SK-N-SH (cell line): Measurements from ENCODE around the gene P2RX4. TPM values are rescaled to one million over a fixed set of nuclear protein-coding genes. Genes with fewer than 3 reads are reported as not detected.

Source experiments
- CTCF ChIA-PET: fragments of 300-600, 350-600 bp; formaldehyde crosslinking; extraction: SDS; loops from one replicate; lab custom pipeline; 2021; lab: Yijun Ruan, JAX
- POLR2A ChIA-PET: fragments of 350-600 bp; sonication (Branson Sonifier 250); formaldehyde crosslinking; extraction: SDS; loops from one replicate; lab custom pipeline; 2020; ENCODE audit warnings: antibody characterized with exemption, inconsistent platforms; lab: Yijun Ruan, JAX
- DNase-seq: peaks from one replicate; pipeline ENCODE4 v3.0.0; 2012
- H2AFZ ChIP-seq: fragments of 200-600 bp; sonication (generic); 2 replicates; pipeline ENCODE4 v1.8.1; 2016; ENCODE audit warnings: antibody characterized with exemption, mild to moderate bottlenecking, low read depth
- H3F3A ChIP-seq: fragments of 200-600 bp; sonication (generic); replicated peaks from 2 replicates; pipeline ENCODE3; 2016; ENCODE audit warnings: antibody characterized with exemption, mild to moderate bottlenecking; ENCODE audit not compliant: insufficient read depth
- H3K27ac ChIP-seq, 2 experiments: fragments of 200-500 bp in 1 of 2; fragments of 200-600 bp in 1 of 2; sonication (Bioruptor generic) in 1 of 2; sonication (generic), shearing (Covaris generic) in 1 of 2; 2 replicates each; pipeline versions ENCODE4 v1.5.1 to v1.6.1; 2014 to 2016; ENCODE audit warnings: low read depth in 2 of 2, inconsistent platforms in 1 of 2, low read length in 1 of 2, mild to moderate bottlenecking in 1 of 2, mixed read lengths in 1 of 2
- H3K27me3 ChIP-seq: fragments of 200-600 bp; sonication (generic), shearing (Covaris generic); 2 replicates; pipeline ENCODE4 v1.6.1; 2016; ENCODE audit warnings: mixed run types; ENCODE audit not compliant: insufficient read depth
- H3K36me3 ChIP-seq, 2 experiments: fragments of 200-500 bp in 1 of 2; fragments of 200-600 bp in 1 of 2; sonication (Bioruptor generic) in 1 of 2; sonication (generic) in 1 of 2; replicated peaks in 1 of 2; 2 replicates each; pipeline versions ENCODE3 to v1.5.1; 2014 to 2016; ENCODE audit warnings: low read length in 1 of 2, mild to moderate bottlenecking in 1 of 2; ENCODE audit not compliant: insufficient read depth in 2 of 2, control insufficient read depth in 1 of 2
- H3K4me1 ChIP-seq, 2 experiments: fragments of 200-500 bp in 1 of 2; fragments of 200-600 bp in 1 of 2; sonication (Bioruptor generic) in 1 of 2; sonication (generic), shearing (Covaris generic) in 1 of 2; 2 replicates each; pipeline versions ENCODE4 v1.5.1 to v1.6.1; 2014 to 2016; ENCODE audit warnings: low read depth in 1 of 2, low read length in 1 of 2, mixed run types in 1 of 2; ENCODE audit not compliant: insufficient read depth in 2 of 2, control insufficient read depth in 1 of 2
- H3K4me2 ChIP-seq: fragments of 200-600 bp; sonication (generic), shearing (Covaris generic); 2 replicates; pipeline ENCODE4 v1.6.1; 2017; ENCODE audit warnings: mixed run types
- H3K4me3 ChIP-seq, 2 experiments: fragments of 200-500 bp in 1 of 2; fragments of 200-600 bp in 1 of 2; sonication (Bioruptor generic) in 1 of 2; sonication (generic), shearing (Covaris generic) in 1 of 2; 2 replicates each; pipeline versions ENCODE4 v1.5.1 to v1.8.1; 2014 to 2016; ENCODE audit warnings: low read depth in 2 of 2, inconsistent platforms in 1 of 2, low read length in 1 of 2, mild to moderate bottlenecking in 1 of 2, mixed read lengths in 1 of 2, moderate library complexity in 1 of 2
- H3K79me2 ChIP-seq: fragments of 200-600 bp; sonication (generic); 2 replicates; pipeline ENCODE4 v1.8.1; 2017; ENCODE audit warnings: mild to moderate bottlenecking; ENCODE audit not compliant: insufficient read depth
- H3K9ac ChIP-seq: fragments of 200-600 bp; sonication (generic); 2 replicates; pipeline ENCODE4 v1.6.1; 2017; ENCODE audit warnings: mixed run types
- H3K9me2 ChIP-seq: fragments of 200-600 bp; sonication (generic); 2 replicates; pipeline ENCODE4 v1.6.1; 2017; ENCODE audit warnings: mixed run types
- H3K9me3 ChIP-seq: fragments of 200-600 bp; sonication (generic); 2 replicates; pipeline ENCODE4 v1.6.1; 2017; ENCODE audit warnings: mixed run types, mild to moderate bottlenecking, moderate library complexity
- H4K20me1 ChIP-seq: fragments of 200-600 bp; sonication (generic); 2 replicates; pipeline ENCODE4 v1.6.1; 2017; ENCODE audit warnings: mild to moderate bottlenecking, mixed run types; ENCODE audit not compliant: insufficient read depth
- ELF1 ChIP-seq: IDR thresholded peaks from 2 replicates; pipeline ENCODE4 v1.4.0; 2012
- EP300 ChIP-seq, 2 experiments: IDR thresholded peaks; 2 replicates each; pipeline versions ENCODE4 v1.4.0 to v1.6.1; 2012; ENCODE audit warnings: borderline replicate concordance in 1 of 2, low read depth in 1 of 2, low read length in 1 of 2
- EZH2phosphoT487 ChIP-seq: fragments of 200-600 bp; sonication (generic); IDR thresholded peaks from 2 replicates; pipeline ENCODE4 v1.6.1; 2017; ENCODE audit warnings: low read depth, mixed run types, mild to moderate bottlenecking, antibody characterized with exemption, moderate library complexity, borderline replicate concordance
- FOSL2 ChIP-seq: IDR thresholded peaks from 2 replicates; pipeline ENCODE4 v1.4.0; 2012; ENCODE audit warnings: low read depth, mild to moderate bottlenecking, moderate library complexity, borderline replicate concordance
- FOXM1 ChIP-seq: IDR thresholded peaks from 2 replicates; pipeline ENCODE4 v1.4.0; 2012; ENCODE audit warnings: low read depth, mild to moderate bottlenecking
- JUND ChIP-seq: IDR thresholded peaks from 2 replicates; pipeline ENCODE4 v1.4.0; 2012
- MXI1 ChIP-seq: IDR thresholded peaks from 2 replicates; pipeline ENCODE4 v1.6.1; 2012; ENCODE audit warnings: mild to moderate bottlenecking, low read depth, low read length, improper control_type of control experiment
- NFIC ChIP-seq: IDR thresholded peaks from 2 replicates; pipeline ENCODE4 v1.4.0; 2012; ENCODE audit warnings: borderline replicate concordance
- RAD21 ChIP-seq: IDR thresholded peaks from 2 replicates; pipeline ENCODE4 v1.6.1; 2012; ENCODE audit warnings: mild to moderate bottlenecking, low read length
- RCOR1 ChIP-seq: fragments of 150-350 bp; IDR thresholded peaks from 2 replicates; pipeline ENCODE4 v1.6.1; 2017; ENCODE audit warnings: antibody characterized with exemption, low read length
- RFX5 ChIP-seq: IDR thresholded peaks from 2 replicates; pipeline ENCODE4 v1.6.1; 2012; ENCODE audit warnings: mild to moderate bottlenecking, improper control_type of control experiment, low read length
- SMC3 ChIP-seq: IDR thresholded peaks from 2 replicates; pipeline ENCODE4 v1.6.1; 2012; ENCODE audit warnings: low read depth, low read length, improper control_type of control experiment
- TCF12 ChIP-seq: IDR thresholded peaks from 2 replicates; pipeline ENCODE4 v1.4.0; 2012
- WGBS: methylation state at CpG from one replicate; pipeline ENCODE4 v1.1.6; 2017; ENCODE audit warnings: low lambda C conversion rate; 5-methylcytosine and 5-hydroxymethylcytosine counted together
- polyA plus RNA-seq, 3 experiments: library from polyadenylated mRNA; depleted of rRNA; stranded (reverse); fragments of >200 nt; gene quantifications; 2 replicates each; pipeline ENCODE4 v1.2.3, GENCODE V29; 2012
- TF ChIP-seq, protein P1 (sequence below): fragments of 150-350 bp; IDR thresholded peaks from 2 replicates; pipeline ENCODE4 v1.6.1; 2017; ENCODE audit warnings: antibody characterized with exemption, low read length, low read depth, borderline replicate concordance
- TF ChIP-seq, protein P2 (sequence below): fragments of 150-350 bp; IDR thresholded peaks from 2 replicates; pipeline ENCODE4 v1.6.1; 2016; ENCODE audit warnings: mild to moderate bottlenecking, low read depth, low read length
- TF ChIP-seq, protein P3 (sequence below): IDR thresholded peaks from 2 replicates; pipeline ENCODE4 v1.4.0; 2012; ENCODE audit warnings: low read depth, borderline replicate concordance
- TF ChIP-seq, protein P4 (sequence below): IDR thresholded peaks from 2 replicates; pipeline ENCODE4 v1.4.0; 2012; ENCODE audit warnings: low read depth

The P2RX4 gene
- polyA plus RNA-seq, 1 of the 3 experiments (the other 2 are of a cell fraction): 32.2 TPM

DNA sequence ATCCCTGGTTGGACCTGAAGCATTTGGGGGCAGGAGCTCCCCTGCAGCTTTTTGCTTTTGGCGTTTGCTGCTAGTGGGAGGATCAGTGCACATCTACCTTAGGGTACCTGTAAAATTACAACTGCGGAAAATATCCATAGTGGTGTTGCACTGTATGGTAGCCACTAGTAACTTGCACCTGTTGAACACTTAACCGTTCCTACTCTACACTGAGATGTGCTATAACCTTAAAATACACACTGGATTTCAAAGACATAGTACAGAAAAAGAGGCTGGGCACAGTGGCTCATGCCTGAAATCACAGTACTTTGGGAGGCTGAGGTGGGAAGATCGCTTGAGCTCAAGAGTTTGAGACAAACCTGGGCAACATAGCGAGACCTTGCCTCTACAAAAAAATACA is 2.9 kb downstream of the P2RX4 start:
- WGBS: 92% methylated on average over 5 of the region's 5 CpGs
- H3K9me2 ChIP-seq: no peaks in the 10 kb centered on the region
- H3K79me2 ChIP-seq: no peaks in the 10 kb centered on the region
- no peak overlapping the region for H3K4me2 ChIP-seq
- no peaks in the 10 kb centered on the region for H4K20me1 ChIP-seq
- TF ChIP-seq, protein P1, sequence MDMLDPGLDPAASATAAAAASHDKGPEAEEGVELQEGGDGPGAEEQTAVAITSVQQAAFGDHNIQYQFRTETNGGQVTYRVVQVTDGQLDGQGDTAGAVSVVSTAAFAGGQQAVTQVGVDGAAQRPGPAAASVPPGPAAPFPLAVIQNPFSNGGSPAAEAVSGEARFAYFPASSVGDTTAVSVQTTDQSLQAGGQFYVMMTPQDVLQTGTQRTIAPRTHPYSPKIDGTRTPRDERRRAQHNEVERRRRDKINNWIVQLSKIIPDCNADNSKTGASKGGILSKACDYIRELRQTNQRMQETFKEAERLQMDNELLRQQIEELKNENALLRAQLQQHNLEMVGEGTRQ: no peak
- no peak for TF ChIP-seq TCF12
- TF ChIP-seq ELF1: no peak
- H3K9me3 ChIP-seq: no peaks in the 10 kb centered on the region
- ChIA-PET POLR2A (no interaction called here), CTCF (interaction anchor here (0.6 to 1.1 kb wide), 2 partner anchors 18 to 1834 kb away, joined by 3 to 4 read pairs; no protein-coding TSS in a partner anchor)
- peaks cover 4% of the 10 kb centered on the region for H3F3A ChIP-seq
- H3K9ac ChIP-seq: no peak overlapping the region
- no peak overlapping the region for H3K4me3 ChIP-seq
- peaks cover 7 to 9% of the 10 kb centered on the region in 2 experiments; a peak in 3 of 4 replicates for H3K4me1 ChIP-seq
- no peak overlapping the region for H3K27ac ChIP-seq
- no peak overlapping the region for H2AFZ ChIP-seq
- DNase-seq: no peak
- no peaks in the 10 kb centered on the region for H3K27me3 ChIP-seq
- peaks cover 0 to 10% of the 10 kb centered on the region in 2 experiments for H3K36me3 ChIP-seq

DNA sequence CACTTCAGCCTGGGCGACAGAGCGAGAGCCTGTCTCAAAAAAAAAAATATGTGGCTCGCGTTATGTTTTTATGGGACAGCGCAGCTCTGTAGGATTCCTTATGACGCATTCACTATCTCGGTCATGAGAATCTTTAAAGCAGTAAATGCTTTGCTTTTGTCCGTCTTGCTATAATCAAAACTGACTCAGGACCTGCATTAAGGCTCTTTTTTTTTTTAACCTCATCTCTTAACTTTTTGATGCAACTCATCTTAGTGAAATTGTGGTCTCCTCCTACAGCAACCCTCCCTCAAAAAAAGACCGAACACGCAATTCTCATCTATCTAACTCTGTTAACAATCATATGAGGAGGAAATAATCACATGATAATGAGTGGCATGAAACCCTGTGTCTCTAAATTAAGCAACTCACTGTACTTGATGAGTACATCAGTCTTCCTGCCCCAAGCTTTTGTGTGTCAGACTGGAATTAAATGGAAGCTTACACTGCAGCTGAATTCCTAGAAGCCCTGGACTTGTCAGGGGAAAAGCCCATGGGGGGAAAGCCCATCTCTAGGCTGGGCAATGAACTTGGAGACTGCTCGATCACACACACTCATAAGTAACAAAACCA is 4.3 kb downstream of the P2RX4 start:
- Histone ChIP-seq H3K36me3 (peaks cover 0 to 10% of the 10 kb centered on the region in 2 experiments), H3K4me2 (peak overlapping the region; percentile 59; the same call in 1 of the 2 replicates), H3K9me3 (no peaks in the 10 kb centered on the region), H3K9ac (no peak overlapping the region), H3K27me3 (no peaks in the 10 kb centered on the region), H3K9me2 (no peaks in the 10 kb centered on the region), H3K4me3 (no peak overlapping the region), H3K4me1 (peaks cover 7 to 10% of the 10 kb centered on the region in 2 experiments; a peak in 3 of 4 replicates), H4K20me1 (no peaks in the 10 kb centered on the region), H2AFZ (no peak overlapping the region), H3F3A (peaks cover 4% of the 10 kb centered on the region), H3K27ac (peak overlapping the region in 1 of 2 experiments; percentile 63; a peak in 1 of 4 replicates), H3K79me2 (no peaks in the 10 kb centered on the region)
- POLR2A ChIA-PET: no interaction called here
- CTCF ChIA-PET: interaction anchor here (1.1 kb wide), 1 partner anchor 104 kb away, joined by 3 read pairs; no protein-coding TSS in a partner anchor
- TF ChIP-seq, protein P2, sequence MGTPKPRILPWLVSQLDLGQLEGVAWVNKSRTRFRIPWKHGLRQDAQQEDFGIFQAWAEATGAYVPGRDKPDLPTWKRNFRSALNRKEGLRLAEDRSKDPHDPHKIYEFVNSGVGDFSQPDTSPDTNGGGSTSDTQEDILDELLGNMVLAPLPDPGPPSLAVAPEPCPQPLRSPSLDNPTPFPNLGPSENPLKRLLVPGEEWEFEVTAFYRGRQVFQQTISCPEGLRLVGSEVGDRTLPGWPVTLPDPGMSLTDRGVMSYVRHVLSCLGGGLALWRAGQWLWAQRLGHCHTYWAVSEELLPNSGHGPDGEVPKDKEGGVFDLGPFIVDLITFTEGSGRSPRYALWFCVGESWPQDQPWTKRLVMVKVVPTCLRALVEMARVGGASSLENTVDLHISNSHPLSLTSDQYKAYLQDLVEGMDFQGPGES: no peak
- TF ChIP-seq RAD21 (no peak), ELF1 (no peak), NFIC (no peak), RCOR1 (no peak), MXI1 (no peak), TCF12 (no peak), RFX5 (no peak), EP300 (IDR thresholded peaks at IDR 0.05; ENCODE audit: borderline replicate concordance in 1 of 2, low read depth in 1 of 2, low read length in 1 of 2) (no peak), FOXM1 (no peak), SMC3 (no peak), EZH2phosphoT487 (no peak), FOSL2 (no peak), JUND (no peak)
- TF ChIP-seq, protein P3, sequence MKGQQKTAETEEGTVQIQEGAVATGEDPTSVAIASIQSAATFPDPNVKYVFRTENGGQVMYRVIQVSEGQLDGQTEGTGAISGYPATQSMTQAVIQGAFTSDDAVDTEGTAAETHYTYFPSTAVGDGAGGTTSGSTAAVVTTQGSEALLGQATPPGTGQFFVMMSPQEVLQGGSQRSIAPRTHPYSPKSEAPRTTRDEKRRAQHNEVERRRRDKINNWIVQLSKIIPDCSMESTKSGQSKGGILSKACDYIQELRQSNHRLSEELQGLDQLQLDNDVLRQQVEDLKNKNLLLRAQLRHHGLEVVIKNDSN: no peak
- TF ChIP-seq, protein P4, sequence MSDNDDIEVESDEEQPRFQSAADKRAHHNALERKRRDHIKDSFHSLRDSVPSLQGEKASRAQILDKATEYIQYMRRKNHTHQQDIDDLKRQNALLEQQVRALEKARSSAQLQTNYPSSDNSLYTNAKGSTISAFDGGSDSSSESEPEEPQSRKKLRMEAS: no peak
- 85% methylated on average over 11 of the region's 11 CpGs for WGBS
- no peak for DNase-seq
